Esophagus squamous epithelium (tissue), 4 donors: Measurements from ENCODE around the gene PNPO.

Experiments
- CTCF ChIP-seq, 6 experiments: fragments of 450-650 bp in 4 of 6; fragments of 200-600 bp in 2 of 6; sonication (generic) in 2 of 6; IDR thresholded peaks; one replicate each; pipeline ENCODE4 v1.5.1; 2016 to 2019; ENCODE audit warnings: antibody characterized with exemption in 6 of 6, mild to moderate bottlenecking in 4 of 6, moderate library complexity in 4 of 6
- POLR2A ChIP-seq, 4 donors: fragments of 450-650 bp; IDR thresholded peaks; one replicate each; pipeline ENCODE4 v1.6.1; 2017; ENCODE audit warnings: antibody characterized with exemption in 4 of 4, mild to moderate bottlenecking in 4 of 4, moderate library complexity in 3 of 4

GRCh38 chr17:47987240-47987835, 46.0 kb downstream of the PNPO start:
- no peak for TF ChIP-seq CTCF (IDR thresholded peaks at IDR 0.05)
- no peak for TF ChIP-seq POLR2A (IDR thresholded peaks at IDR 0.05)
